SU-DHL-6 (cell line): ENCODE results near the gene ZGPAT.

Experiments used
- H2AFZ ChIP-seq: fragments of 200-600 bp; sonication (generic); 2 replicates; pipeline ENCODE4 v1.6.1; 2014; ENCODE audit warnings: low read depth, mild to moderate bottlenecking, moderate library complexity, mixed read lengths, antibody characterized with exemption, low read length; ENCODE audit not compliant: severe bottlenecking
- H3F3A ChIP-seq: fragments of 200-600 bp; shearing (Covaris generic); 2 replicates; pipeline ENCODE4 v1.6.0; 2016; ENCODE audit warnings: antibody characterized with exemption, mild to moderate bottlenecking; ENCODE audit not compliant: insufficient read depth
- H3K27ac ChIP-seq: fragments of 200-600 bp; sonication (generic); 2 replicates; pipeline ENCODE4 v1.5.1; 2016; ENCODE audit warnings: low read depth, mild to moderate bottlenecking, low read length, moderate library complexity, mixed read lengths
- H3K27me3 ChIP-seq: fragments of 200-600 bp; sonication (generic), shearing (Covaris generic); 2 replicates; pipeline ENCODE4 v1.6.0; 2014; ENCODE audit warnings: mild to moderate bottlenecking, low read length
- H3K36me3 ChIP-seq: fragments of 200-600 bp; sonication (generic); 2 replicates; pipeline ENCODE4 v1.6.1; 2014; ENCODE audit warnings: mild to moderate bottlenecking, low read length, mixed read lengths
- H3K4me2 ChIP-seq: fragments of 300-600, 200-600 bp; shearing (Covaris generic), sonication (generic); 2 replicates; pipeline ENCODE4 v1.6.0; 2014; ENCODE audit warnings: low read length, low read depth, mild to moderate bottlenecking; ENCODE audit not compliant: poor library complexity, severe bottlenecking
- H3K4me3 ChIP-seq: fragments of 200-600 bp; sonication (generic); 2 replicates; pipeline ENCODE4 v1.5.1; 2014; ENCODE audit warnings: antibody characterized with exemption, low read length, mild to moderate bottlenecking, mixed read lengths; ENCODE audit not compliant: insufficient read depth, poor library complexity, severe bottlenecking
- H3K79me2 ChIP-seq: fragments of 200-600 bp; sonication (generic); 2 replicates; pipeline ENCODE4 v1.6.1; 2014; ENCODE audit warnings: mild to moderate bottlenecking, low read length, moderate library complexity; ENCODE audit not compliant: insufficient read depth
- H3K9ac ChIP-seq: fragments of 200-600 bp; sonication (generic); 2 replicates; pipeline ENCODE4 v1.7.0; 2014; ENCODE audit warnings: mild to moderate bottlenecking, low read length
- H3K9me2 ChIP-seq: fragments of 200-600 bp; sonication (generic); replicated peaks from 2 replicates; pipeline ENCODE4 v1.6.1; 2014; ENCODE audit warnings: low read length; ENCODE audit not compliant: insufficient read depth
- H3K9me3 ChIP-seq: fragments of 200-600 bp; sonication (generic); 2 replicates; pipeline ENCODE4 v1.6.1; 2014; ENCODE audit warnings: low read length, mixed read lengths; ENCODE audit not compliant: insufficient read depth
- H4K20me1 ChIP-seq: fragments of 200-600 bp; sonication (generic); 2 replicates; pipeline ENCODE4 v1.6.1; 2014; ENCODE audit warnings: low read depth, mild to moderate bottlenecking, antibody characterized with exemption, low read length, moderate library complexity, mixed read lengths
- CTCF ChIP-seq: fragments of 200-600 bp; sonication (generic); IDR thresholded peaks from one replicate; pipeline ENCODE4 v1.5.1; 2017; ENCODE audit warnings: antibody characterized with exemption, mild to moderate bottlenecking, low read length, moderate library complexity; ENCODE audit not compliant: insufficient read depth, poor library complexity, severe bottlenecking
- EZH2phosphoT487 ChIP-seq: fragments of 200-600 bp; sonication (generic), shearing (Covaris generic); conservative IDR thresholded peaks from 2 replicates; pipeline ENCODE4 v1.6.1; 2018; ENCODE audit warnings: mild to moderate bottlenecking, antibody characterized with exemption, low read length, moderate library complexity, mixed read lengths

Gene ZGPAT

GRCh38 chr20:63741676-63742380, 34.0 kb downstream of the ZGPAT start:
- peaks cover 22% of the 10 kb centered on the region for H3F3A ChIP-seq
- H4K20me1 ChIP-seq = no peaks in the 10 kb centered on the region
- no peak overlapping the region for H3K27ac ChIP-seq
- no peak overlapping the region for H2AFZ ChIP-seq
- no peaks in the 10 kb centered on the region for H3K9me3 ChIP-seq
- no peaks in the 10 kb centered on the region for H3K79me2 ChIP-seq
- H3K9ac ChIP-seq = no peak overlapping the region
- no peaks in the 10 kb centered on the region for H3K9me2 ChIP-seq
- no peaks in the 10 kb centered on the region for H3K36me3 ChIP-seq
- no peak for TF ChIP-seq CTCF
- no peak for TF ChIP-seq EZH2phosphoT487
- H3K27me3 ChIP-seq = no peaks in the 10 kb centered on the region
- no peak overlapping the region for H3K4me2 ChIP-seq
- no peak overlapping the region for H3K4me3 ChIP-seq

GRCh38 chr20:63742381-63743024, 34.7 kb downstream of the ZGPAT start:
- no peak for TF ChIP-seq CTCF
- TF ChIP-seq EZH2phosphoT487 = no peak
- Histone ChIP-seq H4K20me1 (no peaks in the 10 kb centered on the region), H3K27ac (no peak overlapping the region), H3K9ac (no peak overlapping the region), H3K4me3 (no peak overlapping the region), H3K27me3 (no peaks in the 10 kb centered on the region), H3K36me3 (no peaks in the 10 kb centered on the region), H3K79me2 (no peaks in the 10 kb centered on the region), H3K9me2 (no peaks in the 10 kb centered on the region), H3F3A (peaks cover 17% of the 10 kb centered on the region), H2AFZ (no peak overlapping the region), H3K4me2 (no peak overlapping the region), H3K9me3 (no peaks in the 10 kb centered on the region)

GRCh38 chr20:63743210-63743970, 35.6 kb downstream of the ZGPAT start:
- H3K4me3 ChIP-seq = no peak overlapping the region
- H3F3A ChIP-seq = peaks cover 14% of the 10 kb centered on the region; the same call in 1 of the 2 replicates
- 0 out of 2 replicates have a peak overlapping the region, but pooled peaks have one; percentile 25 for H3K27ac ChIP-seq
- H3K9ac ChIP-seq = no peak overlapping the region
- H3K27me3 ChIP-seq = no peaks in the 10 kb centered on the region
- H4K20me1 ChIP-seq = no peaks in the 10 kb centered on the region
- no peak for TF ChIP-seq EZH2phosphoT487
- TF ChIP-seq CTCF = no peak
- no peak overlapping the region for H2AFZ ChIP-seq
- H3K9me3 ChIP-seq = no peaks in the 10 kb centered on the region
- no peaks in the 10 kb centered on the region for H3K9me2 ChIP-seq
- no peaks in the 10 kb centered on the region for H3K36me3 ChIP-seq
- no peaks in the 10 kb centered on the region for H3K79me2 ChIP-seq
- no peak overlapping the region for H3K4me2 ChIP-seq
